Natural killer cell (primary cell): ENCODE measurements around the gene FTO. TPM values are rescaled to one million over a fixed set of nuclear protein-coding genes. Genes with fewer than 3 reads are reported as not detected.

Experiments used
- ATAC-seq, 3 donors: fragments of 150-1000 bp in 2 of 3; fragments of 200-7000 bp in 1 of 3; cut with Tn5 transposase; 1 replicate in 1 of 3; 2 replicates in 2 of 3; pipeline ENCODE4 v1.10.0; 2021; ENCODE audit warnings: mild to moderate bottlenecking in 2 of 3, moderate library complexity in 2 of 3
- DNase-seq, 2 donors: peaks; one replicate each; pipeline versions ENCODE4 v3.0.0 to v3.0.0-alpha.2; 2013 to 2021; ENCODE audit warnings: mixed read lengths in 1 of 2
- H3K27ac ChIP-seq: one replicate; pipeline ENCODE4 v1.5.1; 2013; ENCODE audit warnings: mild to moderate bottlenecking, low read length
- H3K27me3 ChIP-seq: one replicate; pipeline ENCODE4 v1.6.1; 2013; ENCODE audit warnings: low read length; ENCODE audit not compliant: control insufficient read depth, insufficient read depth
- H3K36me3 ChIP-seq: one replicate; pipeline ENCODE4 v1.6.1; 2013; ENCODE audit warnings: low read length; ENCODE audit not compliant: control insufficient read depth, insufficient read depth
- H3K4me1 ChIP-seq: one replicate; pipeline ENCODE4 v1.6.1; 2013; ENCODE audit warnings: low read length; ENCODE audit not compliant: control insufficient read depth, insufficient read depth
- H3K4me3 ChIP-seq: one replicate; pipeline ENCODE4 v1.5.1; 2013; ENCODE audit warnings: low read length
- H3K9me3 ChIP-seq: one replicate; pipeline ENCODE4 v1.6.1; 2013; ENCODE audit warnings: low read length; ENCODE audit not compliant: control insufficient read depth, insufficient read depth
- H3K27ac Mint-ChIP-seq, 2 donors: one replicate each; pipeline ENCODE4 v1.8.0; 2022; ENCODE audit warnings: mild to moderate bottlenecking in 2 of 2, mixed read lengths in 2 of 2, moderate library complexity in 1 of 2
- H3K27me3 Mint-ChIP-seq, 2 donors: one replicate each; pipeline ENCODE4 v1.8.0; 2022; ENCODE audit warnings: low read depth in 2 of 2, mixed read lengths in 2 of 2
- H3K36me3 Mint-ChIP-seq: one replicate; pipeline ENCODE4 v1.8.0; 2022; ENCODE audit warnings: mixed read lengths
- H3K4me1 Mint-ChIP-seq, 2 donors: one replicate each; pipeline ENCODE4 v1.8.0; 2022; ENCODE audit warnings: mixed read lengths in 2 of 2
- H3K4me3 Mint-ChIP-seq: one replicate; pipeline ENCODE4 v1.8.0; 2022; ENCODE audit warnings: mild to moderate bottlenecking, moderate library complexity, mixed read lengths
- H3K9me3 Mint-ChIP-seq, 2 donors: one replicate each; pipeline ENCODE4 v1.8.0; 2022; ENCODE audit warnings: mixed read lengths in 2 of 2
- WGBS: methylation state at CpG from one replicate; pipeline ENCODE4 v1.1.7; 2013; ENCODE audit warnings: missing lambda C conversion rate; ENCODE audit not compliant: insufficient coverage; 5-methylcytosine and 5-hydroxymethylcytosine counted together
- intact Hi-C: fragments of 100-400 bp; cut with micrococcal nuclease; formaldehyde crosslinking; loops from one replicate; pipeline ENCODE4 v1.14.2; 2022
- total RNA-seq, 4 donors: library from RNA; stranded (reverse); fragments of 120-200 nt in 1 of 4; gene quantifications; one replicate each; pipeline versions ENCODE4 v1.2.3 to v1.2.4, GENCODE V29; 2013 to 2022
- TF ChIP-seq, protein P1 (sequence below): fragments of 200-600 bp; IDR thresholded peaks from one replicate; pipeline ENCODE4 v1.8.0; 2022; ENCODE audit warnings: antibody characterized with exemption

Gene FTO
- total RNA-seq, 3 donors from 2014 or later (not counting 1 experiment from before 2014, with no cell fraction given), result 55.4 to 70.5 (median 55.4) TPM

DNA sequence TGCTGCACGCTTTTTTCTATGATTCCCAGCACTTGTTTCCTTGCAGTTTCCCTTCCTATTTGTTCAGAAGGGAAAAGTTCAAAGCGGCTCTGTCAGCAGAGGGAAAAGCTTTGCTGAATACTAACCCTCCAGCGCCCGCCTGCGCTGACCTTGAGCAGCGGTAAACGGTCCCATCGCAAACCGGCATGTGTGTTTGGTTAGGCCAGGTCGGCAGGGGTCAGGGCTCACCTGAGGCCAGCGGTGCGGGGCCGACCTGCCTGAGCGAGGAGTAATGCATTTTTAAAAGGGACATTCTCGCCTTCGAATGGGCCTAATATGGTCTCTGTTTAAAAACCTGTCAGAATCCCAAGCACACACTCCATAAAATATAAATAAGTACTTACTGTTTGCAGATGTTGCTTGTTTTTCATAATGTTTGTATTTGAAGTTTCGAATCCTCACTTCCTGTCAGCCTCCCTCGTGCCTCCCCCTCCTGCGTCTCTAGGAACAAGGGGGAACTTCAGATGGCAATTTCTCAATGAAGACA lies 472.5 kb downstream of the FTO start:
- Histone ChIP-seq H3K27ac (no peak overlapping the region), H3K36me3 (no peaks in the 10 kb centered on the region), H3K9me3 (no peaks in the 10 kb centered on the region), H3K4me3 (no peak overlapping the region), H3K27me3 (no peaks in the 10 kb centered on the region), H3K4me1 (no peaks in the 10 kb centered on the region)
- no peak overlapping the region for H3K27ac Mint-ChIP-seq
- H3K36me3 Mint-ChIP-seq, result no peaks in the 10 kb centered on the region
- DNase-seq (no peak), ATAC-seq (no peak)
- WGBS, result 56% methylated on average over 18 of the region's 19 CpGs
- no peak overlapping the region for H3K4me3 Mint-ChIP-seq
- intact Hi-C loops, result no loop called here
- TF ChIP-seq, protein P1, sequence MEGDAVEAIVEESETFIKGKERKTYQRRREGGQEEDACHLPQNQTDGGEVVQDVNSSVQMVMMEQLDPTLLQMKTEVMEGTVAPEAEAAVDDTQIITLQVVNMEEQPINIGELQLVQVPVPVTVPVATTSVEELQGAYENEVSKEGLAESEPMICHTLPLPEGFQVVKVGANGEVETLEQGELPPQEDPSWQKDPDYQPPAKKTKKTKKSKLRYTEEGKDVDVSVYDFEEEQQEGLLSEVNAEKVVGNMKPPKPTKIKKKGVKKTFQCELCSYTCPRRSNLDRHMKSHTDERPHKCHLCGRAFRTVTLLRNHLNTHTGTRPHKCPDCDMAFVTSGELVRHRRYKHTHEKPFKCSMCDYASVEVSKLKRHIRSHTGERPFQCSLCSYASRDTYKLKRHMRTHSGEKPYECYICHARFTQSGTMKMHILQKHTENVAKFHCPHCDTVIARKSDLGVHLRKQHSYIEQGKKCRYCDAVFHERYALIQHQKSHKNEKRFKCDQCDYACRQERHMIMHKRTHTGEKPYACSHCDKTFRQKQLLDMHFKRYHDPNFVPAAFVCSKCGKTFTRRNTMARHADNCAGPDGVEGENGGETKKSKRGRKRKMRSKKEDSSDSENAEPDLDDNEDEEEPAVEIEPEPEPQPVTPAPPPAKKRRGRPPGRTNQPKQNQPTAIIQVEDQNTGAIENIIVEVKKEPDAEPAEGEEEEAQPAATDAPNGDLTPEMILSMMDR, result no peak
- no peaks in the 10 kb centered on the region for H3K9me3 Mint-ChIP-seq
- peaks cover 28 to 40% of the 10 kb centered on the region in 2 donors for H3K27me3 Mint-ChIP-seq
- no peaks in the 10 kb centered on the region for H3K4me1 Mint-ChIP-seq

DNA sequence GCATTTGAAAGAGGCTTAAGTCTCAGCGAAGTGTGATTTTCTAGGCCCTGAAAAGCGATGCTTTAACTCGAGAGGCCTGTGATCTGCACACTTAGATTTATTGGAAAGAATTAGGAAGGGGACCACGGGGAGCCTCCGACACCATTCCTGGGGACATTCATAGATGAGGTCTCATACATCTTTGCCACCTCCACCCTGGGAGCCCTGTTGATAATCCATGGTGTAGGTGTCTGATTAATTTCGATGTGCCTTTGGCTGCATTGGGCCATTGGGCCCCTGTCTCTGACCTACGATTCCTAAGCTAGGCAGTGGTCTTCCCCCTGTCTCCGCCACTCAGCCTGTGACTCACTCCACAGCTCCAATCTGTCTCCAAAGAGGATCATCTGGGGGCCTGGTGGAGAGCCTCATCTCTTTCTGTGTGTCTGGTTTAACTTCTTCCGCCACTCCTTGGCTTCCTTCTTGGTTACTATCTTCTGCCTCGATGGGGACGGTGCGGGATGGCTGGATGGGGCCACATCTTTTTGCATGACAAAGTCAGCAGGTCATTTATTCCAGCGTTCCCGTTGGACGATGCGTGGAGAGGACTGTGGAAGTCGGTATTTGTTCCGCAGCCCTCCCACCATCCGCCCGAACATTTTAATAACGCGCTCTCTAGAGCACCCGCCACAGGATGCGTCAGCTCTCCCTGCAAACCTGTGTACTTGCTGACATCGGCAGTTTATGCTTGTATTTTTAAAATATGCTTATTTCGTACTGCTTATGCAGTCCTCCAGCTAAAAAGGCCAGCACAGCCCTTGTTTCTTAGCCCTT lies 473.3 kb downstream of the FTO start:
- TF ChIP-seq, protein P1, result no peak
- Histone ChIP-seq H3K9me3 (no peaks in the 10 kb centered on the region), H3K27me3 (no peaks in the 10 kb centered on the region), H3K4me1 (no peaks in the 10 kb centered on the region), H3K27ac (no peak overlapping the region), H3K4me3 (no peak overlapping the region), H3K36me3 (no peaks in the 10 kb centered on the region)
- intact Hi-C loops, result no loop called here
- no peaks in the 10 kb centered on the region for H3K4me1 Mint-ChIP-seq
- no peak overlapping the region for H3K4me3 Mint-ChIP-seq
- H3K27me3 Mint-ChIP-seq, result peaks cover 24 to 39% of the 10 kb centered on the region in 2 donors
- DNase-seq (no peak), ATAC-seq (no peak)
- no peak overlapping the region for H3K27ac Mint-ChIP-seq
- WGBS, result 92% methylated on average over 26 of the region's 26 CpGs
- no peaks in the 10 kb centered on the region for H3K36me3 Mint-ChIP-seq
- no peaks in the 10 kb centered on the region for H3K9me3 Mint-ChIP-seq

DNA sequence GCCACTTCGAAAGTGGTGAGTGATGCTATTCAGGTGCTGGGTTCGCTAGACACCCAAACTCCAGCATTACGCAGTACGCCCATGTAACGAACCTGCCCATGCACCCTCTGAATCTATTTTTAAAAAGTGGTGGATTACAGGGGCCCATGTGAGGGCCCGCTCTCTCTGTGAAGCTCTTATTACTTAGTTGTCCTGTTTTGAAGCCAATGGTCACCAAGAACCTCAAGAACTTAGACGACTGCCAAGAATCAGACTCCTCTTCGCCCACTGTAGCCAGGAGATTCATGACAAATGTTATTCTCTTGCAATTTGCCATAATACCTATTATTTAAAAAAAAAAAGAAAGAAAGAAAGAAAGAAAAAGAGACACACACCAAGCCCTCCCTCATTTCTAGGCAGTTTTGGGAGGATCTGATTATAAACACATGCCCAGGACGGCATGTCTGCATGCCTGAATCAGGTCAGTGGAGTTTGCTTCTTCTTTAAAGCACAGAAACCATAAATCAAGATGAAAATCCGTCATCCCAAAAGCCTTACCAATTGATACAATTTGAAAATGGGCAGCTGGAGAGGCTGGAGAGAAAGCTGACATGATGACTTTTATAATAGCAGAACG lies 474.0 kb downstream of the FTO start:
- Histone ChIP-seq H3K4me3 (no peak overlapping the region), H3K27me3 (no peaks in the 10 kb centered on the region), H3K27ac (no peak overlapping the region), H3K4me1 (no peaks in the 10 kb centered on the region), H3K9me3 (no peaks in the 10 kb centered on the region), H3K36me3 (no peaks in the 10 kb centered on the region)
- 81% methylated on average over 8 of the region's 11 CpGs for WGBS
- Mint-ChIP-seq H3K27ac (no peak overlapping the region), H3K9me3 (no peaks in the 10 kb centered on the region), H3K4me3 (no peak overlapping the region), H3K36me3 (no peaks in the 10 kb centered on the region), H3K27me3 (peaks cover 27 to 34% of the 10 kb centered on the region in 2 donors), H3K4me1 (no peaks in the 10 kb centered on the region)
- DNase-seq, result no peak
- intact Hi-C loops, result no loop called here
- no peak for ATAC-seq
- TF ChIP-seq, protein P1, result no peak
